Fibroblast of the aortic adventitia (primary cell): ENCODE data around the gene RASIP1. TPM values are rescaled to one million over a fixed set of nuclear protein-coding genes. Genes with fewer than 3 reads are reported as not detected.

Experiments used
- DNase-seq: peaks from one replicate; pipeline ENCODE4 v3.0.0-alpha.2; 2010; ENCODE audit warnings: low read depth
- H3K4me3 ChIP-seq: 2 replicates; pipeline ENCODE4 v1.5.1; 2011; ENCODE audit warnings: low read depth, mild to moderate bottlenecking, control low read depth, low read length, moderate library complexity
- total RNA-seq: library from RNA; depleted of rRNA; stranded (reverse); fragments of >200 nt; gene quantifications from 2 replicates; pipeline ENCODE4 v1.2.3, GENCODE V29; 2012; ENCODE audit warnings: low replicate concordance
- TF ChIP-seq, protein P1 (sequence below): IDR thresholded peaks from 2 replicates; pipeline ENCODE4 v1.5.1; 2011; ENCODE audit warnings: mild to moderate bottlenecking, low read length, control low read depth, inconsistent platforms; ENCODE audit not compliant: insufficient read depth

The RASIP1 gene
- total RNA-seq, 1 donor = 0.45 TPM

DNA sequence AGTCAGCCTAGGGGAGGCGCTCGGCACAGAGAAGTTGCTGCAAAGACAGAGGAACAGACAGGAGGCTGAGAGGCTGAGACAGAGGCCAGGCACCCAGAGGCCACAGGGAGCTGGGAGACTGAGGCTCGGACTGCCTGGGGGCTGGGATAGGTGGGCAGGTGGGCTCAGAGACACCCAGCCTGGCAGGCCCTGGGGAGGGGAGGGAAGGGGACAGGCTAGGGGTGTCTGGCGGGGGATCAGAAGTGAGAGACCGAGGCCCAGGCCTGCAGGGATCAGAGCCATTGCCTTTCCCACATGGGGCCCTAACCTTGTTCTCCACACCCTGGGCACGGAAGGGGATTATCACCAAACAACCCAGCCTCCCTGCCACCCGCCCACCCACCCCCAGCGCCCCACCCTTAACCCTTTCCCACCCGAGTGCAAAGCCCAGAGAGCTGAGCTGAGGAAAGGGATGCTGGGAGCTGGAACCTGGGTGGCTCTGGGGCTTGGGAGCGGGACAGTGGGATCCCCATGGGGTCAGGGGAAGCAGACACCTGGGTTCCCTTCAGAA lies 68.9 kb downstream of the RASIP1 start:
- no peak for DNase-seq
- TF ChIP-seq, protein P1, sequence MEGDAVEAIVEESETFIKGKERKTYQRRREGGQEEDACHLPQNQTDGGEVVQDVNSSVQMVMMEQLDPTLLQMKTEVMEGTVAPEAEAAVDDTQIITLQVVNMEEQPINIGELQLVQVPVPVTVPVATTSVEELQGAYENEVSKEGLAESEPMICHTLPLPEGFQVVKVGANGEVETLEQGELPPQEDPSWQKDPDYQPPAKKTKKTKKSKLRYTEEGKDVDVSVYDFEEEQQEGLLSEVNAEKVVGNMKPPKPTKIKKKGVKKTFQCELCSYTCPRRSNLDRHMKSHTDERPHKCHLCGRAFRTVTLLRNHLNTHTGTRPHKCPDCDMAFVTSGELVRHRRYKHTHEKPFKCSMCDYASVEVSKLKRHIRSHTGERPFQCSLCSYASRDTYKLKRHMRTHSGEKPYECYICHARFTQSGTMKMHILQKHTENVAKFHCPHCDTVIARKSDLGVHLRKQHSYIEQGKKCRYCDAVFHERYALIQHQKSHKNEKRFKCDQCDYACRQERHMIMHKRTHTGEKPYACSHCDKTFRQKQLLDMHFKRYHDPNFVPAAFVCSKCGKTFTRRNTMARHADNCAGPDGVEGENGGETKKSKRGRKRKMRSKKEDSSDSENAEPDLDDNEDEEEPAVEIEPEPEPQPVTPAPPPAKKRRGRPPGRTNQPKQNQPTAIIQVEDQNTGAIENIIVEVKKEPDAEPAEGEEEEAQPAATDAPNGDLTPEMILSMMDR = no peak
- no peak overlapping the region for H3K4me3 ChIP-seq

DNA sequence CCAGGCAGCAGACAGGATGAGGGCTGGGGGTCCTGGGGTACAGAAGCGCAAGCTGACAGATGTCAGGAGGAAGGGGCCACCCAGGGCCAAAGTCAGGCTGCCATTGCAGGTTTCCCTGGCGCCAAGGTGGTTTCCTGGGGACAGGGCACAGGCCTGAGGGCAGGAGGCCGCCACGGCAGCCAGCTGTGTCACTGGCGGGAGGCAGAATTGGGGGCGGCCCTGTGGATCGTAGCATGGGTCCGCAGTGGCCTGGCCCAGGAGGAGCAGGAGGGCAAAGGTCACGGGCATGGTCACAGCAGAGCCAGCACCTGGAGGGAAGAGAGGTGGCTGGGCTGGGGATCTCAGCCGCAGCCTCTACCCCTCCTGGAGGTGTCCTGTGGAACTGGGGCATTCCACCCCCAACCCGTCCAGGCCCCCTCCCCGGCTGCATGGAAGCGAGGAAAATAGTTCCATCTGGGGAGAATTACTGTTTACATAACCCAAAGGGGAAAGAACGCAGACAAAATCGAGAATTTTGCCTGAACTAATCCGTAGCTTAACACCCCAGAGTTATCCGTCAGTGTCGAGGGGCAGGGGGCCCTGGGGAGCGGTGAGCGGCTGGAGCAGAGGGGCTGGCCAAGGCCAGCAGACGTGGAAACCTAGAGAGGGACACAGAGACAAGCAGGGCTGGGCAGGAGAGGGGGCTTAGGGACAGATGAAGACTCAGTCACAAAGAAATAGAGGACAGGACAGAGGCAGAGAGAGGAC lies 69.5 kb downstream of the RASIP1 start:
- no peak overlapping the region for H3K4me3 ChIP-seq
- TF ChIP-seq, protein P1 = no peak
- DNase-seq = no peak

Other genes with a start within 250 kb of the RASIP1 start
- not detected in 2 replicates for gene LMTK3, start 228.8 kb downstream of the RASIP1 start, total RNA-seq
- gene SULT2B1, start 188.4 kb downstream of the RASIP1 start, total RNA-seq = not detected in 2 replicates
- gene SPACA4, start 133.9 kb downstream of the RASIP1 start, total RNA-seq = not detected in 2 replicates
- gene FAM83E, start 125.5 kb downstream of the RASIP1 start, total RNA-seq = 0.18 TPM in 1 of 2 replicates, not detected in the other
- gene RPL18, start 121.4 kb downstream of the RASIP1 start, total RNA-seq = 1,782 and 2,036 TPM in 2 replicates
- gene SPHK2, start 121.1 kb downstream of the RASIP1 start, total RNA-seq = 10.9 and 16.3 TPM in 2 replicates
- 20.9 and 48.8 TPM in 2 replicates for gene DBP, start 103.2 kb downstream of the RASIP1 start, total RNA-seq
- gene CA11, start 94.4 kb downstream of the RASIP1 start, total RNA-seq = 2.3 and 14.5 TPM in 2 replicates
- 0.09 TPM in 1 of 2 replicates, not detected in the other for gene NTN5, start 67.6 kb downstream of the RASIP1 start, total RNA-seq
- gene FUT2, start 44.6 kb downstream of the RASIP1 start, total RNA-seq = not detected in 2 replicates
- 2.5 and 8.0 TPM in 2 replicates for gene MAMSTR, start 20.9 kb downstream of the RASIP1 start, total RNA-seq
- gene IZUMO1, start 6.3 kb upstream of the RASIP1 start, total RNA-seq = not detected in 2 replicates
- gene FUT1, start 12.0 kb upstream of the RASIP1 start, total RNA-seq = under 0.01 TPM in 1 of 2 replicates, not detected in the other
- not detected in 2 replicates for gene FGF21, start 14.9 kb upstream of the RASIP1 start, total RNA-seq
- 9.6 and 30.4 TPM in 2 replicates for gene BCAT2, start 70.4 kb upstream of the RASIP1 start, total RNA-seq
- gene HSD17B14, start 95.9 kb upstream of the RASIP1 start, total RNA-seq = 3.6 and 25.5 TPM in 2 replicates
- 28.9 and 44.0 TPM in 2 replicates for gene PLEKHA4, start 128.0 kb upstream of the RASIP1 start, total RNA-seq
- gene PPP1R15A, start 131.8 kb upstream of the RASIP1 start, total RNA-seq = 45.8 and 53.6 TPM in 2 replicates
- gene TULP2, start 158.1 kb upstream of the RASIP1 start, total RNA-seq = 0.54 TPM in 1 of 2 replicates, not detected in the other
- gene NUCB1, start 159.7 kb upstream of the RASIP1 start, total RNA-seq = 267 and 932 TPM in 2 replicates
- not detected in 2 replicates for gene DHDH, start 193.1 kb upstream of the RASIP1 start, total RNA-seq
- 15.5 and 45.8 TPM in 2 replicates for gene BAX, start 214.3 kb upstream of the RASIP1 start, total RNA-seq
- gene FTL, start 224.7 kb upstream of the RASIP1 start, total RNA-seq = 5,494 and 8,302 TPM in 2 replicates